Panc1 (cell line): ENCODE data around the gene NCKIPSD. TPM values are rescaled to one million over a fixed set of nuclear protein-coding genes. Genes with fewer than 3 reads are reported as not detected.

Source experiments
- ATAC-seq: fragments of 200-7000 bp; cut with Tn5 transposase; 2 replicates; pipeline ENCODE4 v1.9.1; 2020; ENCODE audit warnings: mild to moderate bottlenecking, moderate library complexity
- BruUV-seq: library from RNA; stranded (reverse); fragments of 400-500 nt; replicated peaks from 2 replicates; lab custom pipeline; 2021; lab: Mats Ljungman, UMichigan
- CTCF ChIA-PET: fragments of 300-600 bp; sonication (Branson Sonifier 250); formaldehyde crosslinking; loops from one replicate; lab custom pipeline; 2022; ENCODE audit warnings: antibody characterized with exemption; lab: Charles Lee
- POLR2A ChIA-PET: fragments of 300-600 bp; sonication (Branson Sonifier 250); formaldehyde crosslinking; loops from one replicate; lab custom pipeline; 2022; ENCODE audit warnings: antibody characterized with exemption; lab: Charles Lee
- DNase-seq: peaks from one replicate; pipeline ENCODE4 v3.0.0-alpha.2; 2010; ENCODE audit warnings: low read depth, low spot score
- H3K27ac ChIP-seq: 2 replicates; pipeline ENCODE4 v1.5.1; 2011; ENCODE audit warnings: mild to moderate bottlenecking, low read length, inconsistent platforms
- H3K27me3 ChIP-seq: fragments of 200-500 bp; sonication (Bioruptor generic); 2 replicates; pipeline ENCODE4 v1.6.0; 2014; ENCODE audit warnings: low read length, inconsistent platforms; ENCODE audit not compliant: control insufficient read depth, insufficient read depth
- H3K36me3 ChIP-seq: fragments of 200-500 bp; sonication (Bioruptor generic); 2 replicates; pipeline ENCODE4 v1.5.1; 2014; ENCODE audit warnings: inconsistent platforms, mild to moderate bottlenecking, low read length, moderate library complexity; ENCODE audit not compliant: control insufficient read depth, insufficient read depth
- H3K4me1 ChIP-seq: 2 replicates; pipeline ENCODE4 v1.5.1; 2011; ENCODE audit warnings: inconsistent platforms, mild to moderate bottlenecking, low read length, moderate library complexity; ENCODE audit not compliant: control insufficient read depth, insufficient read depth
- H3K4me3 ChIP-seq, 2 experiments: 2 replicates each; pipeline ENCODE4 v1.5.1; 2011 to 2012; ENCODE audit warnings: low read depth in 2 of 2, low read length in 2 of 2, mild to moderate bottlenecking in 2 of 2, inconsistent platforms in 1 of 2, moderate library complexity in 1 of 2
- H3K9me3 ChIP-seq: fragments of 200-500 bp; sonication (Bioruptor generic); 2 replicates; pipeline ENCODE4 v1.5.1; 2014; ENCODE audit warnings: low read depth, mild to moderate bottlenecking, inconsistent platforms, low read length, moderate library complexity; ENCODE audit not compliant: control insufficient read depth, insufficient read depth
- CTCF ChIP-seq: fragments of 450-650 bp; IDR thresholded peaks from 2 replicates; pipeline ENCODE4 v1.5.1; 2017; ENCODE audit warnings: mild to moderate bottlenecking
- POLR2AphosphoS5 ChIP-seq: IDR thresholded peaks from 2 replicates; pipeline ENCODE4 v1.6.1; 2012; ENCODE audit warnings: mild to moderate bottlenecking, low read depth, low read length, moderate library complexity
- REST ChIP-seq, 2 experiments: IDR thresholded peaks; 2 replicates each; pipeline ENCODE4 v1.6.1; 2011 to 2012; ENCODE audit warnings: low read depth in 2 of 2, control low read depth in 1 of 2, low read length in 1 of 2, mild to moderate bottlenecking in 1 of 2, moderate library complexity in 1 of 2; ENCODE audit not compliant: insufficient read depth in 1 of 2
- SIN3A ChIP-seq: IDR thresholded peaks from 2 replicates; pipeline ENCODE4 v1.6.1; 2012; ENCODE audit warnings: low read depth, mild to moderate bottlenecking, low read length, moderate library complexity, borderline replicate concordance; ENCODE audit not compliant: insufficient read depth
- TCF7L2 ChIP-seq: IDR thresholded peaks from 2 replicates; pipeline ENCODE4 v1.6.1; 2011; ENCODE audit warnings: mild to moderate bottlenecking, low read depth, low read length, inconsistent platforms
- in situ Hi-C: cut with HindIII; loops from 2 replicates; pipeline ENCODE4 v1.10.0; 2016; ENCODE audit warnings: low sequenced_read_pairs, low pct_unique_long_range_greater_than_20kb
- intact Hi-C: fragments of 100-400 bp; cut with micrococcal nuclease; formaldehyde crosslinking; loops from one replicate; pipeline ENCODE4 v1.10.0; 2022; ENCODE audit not compliant: unreplicated experiment
- total RNA-seq: library from RNA; stranded (reverse); gene quantifications from one replicate; pipeline ENCODE4 v1.2.1, GENCODE V29; 2021; ENCODE audit not compliant: unreplicated experiment

Gene NCKIPSD
- total RNA-seq, 1 experiment from 2014 or later, result 26.8 TPM

- H3K27me3 ChIP-seq, result no peaks in the 10 kb centered on the region
- no peaks in the 10 kb centered on the region for H3K9me3 ChIP-seq
- POLR2A ChIA-PET, result no interaction called here
- intact Hi-C loops, result no loop called here
- BruUV-seq, result no TSS peak
- H3K4me1 ChIP-seq, result no peaks in the 10 kb centered on the region
- CTCF ChIA-PET, result no interaction called here
- DNase-seq (no peak), ATAC-seq (no peak)
- no peaks in the 10 kb centered on the region for H3K36me3 ChIP-seq
- TF ChIP-seq SIN3A (no peak), REST (IDR thresholded peaks at IDR 0.05; ENCODE audit: insufficient read depth in 1 of 2, low read depth in 2 of 2, low read length in 1 of 2) (no peak), TCF7L2 (no peak), CTCF (no peak), POLR2AphosphoS5 (no peak)
- in situ Hi-C loops, result no loop called here
- no peak overlapping the region for H3K27ac ChIP-seq
- H3K4me3 ChIP-seq, result no peak overlapping the region
Observed at GRCh38 chr3:48678566-48679380, 6.9 kb downstream of the NCKIPSD start.

- Histone ChIP-seq H3K27ac (no peak overlapping the region), H3K36me3 (no peaks in the 10 kb centered on the region), H3K27me3 (no peaks in the 10 kb centered on the region), H3K9me3 (no peaks in the 10 kb centered on the region), H3K4me1 (no peaks in the 10 kb centered on the region), H3K4me3 (no peak overlapping the region)
- intact Hi-C loops (no loop called here), in situ Hi-C loops (no loop called here)
- no TSS peak for BruUV-seq
- TF ChIP-seq SIN3A (no peak), TCF7L2 (no peak), REST (IDR thresholded peaks at IDR 0.05; ENCODE audit: insufficient read depth in 1 of 2, low read depth in 2 of 2, low read length in 1 of 2) (no peak), POLR2AphosphoS5 (no peak), CTCF (no peak)
- CTCF ChIA-PET, result no interaction called here
- ATAC-seq (no peak), DNase-seq (no peak)
- POLR2A ChIA-PET, result interaction anchor here (0.6 kb wide), 1 partner anchor 160 kb away, joined by 3 read pairs; no protein-coding TSS in a partner anchor
Observed at GRCh38 chr3:48678056-48678455, 7.7 kb downstream of the NCKIPSD start.
